ENCODE data around the gene TRHDE.

- no peak for TF ChIP-seq POLR2AphosphoS5 (IDR thresholded peaks at IDR 0.05)
- no peak for TF ChIP-seq CTCF (IDR thresholded peaks at IDR 0.05)
Measured at GRCh38 chr12:72273851-72274351, 1.7 kb downstream of the TRHDE start.

Measured in breast epithelium (tissue), 3 donors.